ENCODE results near the gene NHP2. TPM values are rescaled to one million over a fixed set of nuclear protein-coding genes. Genes with fewer than 3 reads are reported as not detected.

The NHP2 gene
- total and polyA plus RNA-seq, 9 of the 15 experiments (the other 6 are each of a cell fraction or from before 2014, with no cell fraction given) = 52.8 to 622 (median 144) TPM

GRCh38 chr5:178155065-178155464 lies 1.4 kb upstream of the NHP2 start:
- Histone ChIP-seq H3K4me1 (replicated peaks in 1 of 2; ENCODE audit: control insufficient read depth in 2 of 2, insufficient read depth in 2 of 2, low read length in 2 of 2) (peaks cover 9 to 23% of the 10 kb centered on the region in 2 experiments; a peak in 4 of 5 replicates), H3K9me3 (replicated peaks; ENCODE audit: control insufficient read depth, insufficient read depth, low read depth, low read length) (no peaks in the 10 kb centered on the region), H3K4me3 (no peak overlapping the region), H3K36me3 (ENCODE audit: control insufficient read depth, insufficient read depth, low read length) (peaks cover 27% of the 10 kb centered on the region), H2AFZ (ENCODE audit: low read depth, low read length) (peak overlapping the region; percentile 84; the same call in 1 of the 2 replicates), H4K20me1 (replicated peaks; ENCODE audit: control insufficient read depth, insufficient read depth, low read length) (peaks cover 7% of the 10 kb centered on the region; the same call in 1 of the 2 replicates), H3K27ac (ENCODE audit: extremely low read depth, low read depth, low read length) (no peak overlapping the region), H3K9me1 (ENCODE audit: control insufficient read depth, insufficient read depth, low read length) (no peaks in the 10 kb centered on the region), H3K4me2 (ENCODE audit: insufficient read depth, low read length) (no peak overlapping the region; the same call in 1 of the 2 replicates), H3K79me2 (ENCODE audit: control insufficient read depth, insufficient read depth, low read length) (peaks cover 24% of the 10 kb centered on the region), H3K9ac (ENCODE audit: insufficient read depth in 1 of 2, low read depth in 2 of 2, low read length in 2 of 2) (no peak overlapping the region), H3K27me3 (ENCODE audit: control insufficient read depth in 2 of 2, insufficient read depth in 2 of 2, low read length in 2 of 2) (no peaks in the 10 kb centered on the region)
- no peak for ATAC-seq
- in situ Hi-C loops (cut with MboI) (no loop called here), intact Hi-C loops (cut with micrococcal nuclease) (no loop called here)
- no peak for FAIRE-seq
- POLR2A ChIA-PET = interaction anchor here (0.9 kb wide), 1 partner anchor 49 kb away, joined by 6 read pairs; the partner anchor contains the start of gene HNRNPAB
- CTCF ChIA-PET (ENCODE audit: low intra/inter-chr PET ratio) = no interaction called here
- DNase-seq (ENCODE audit: extremely low read depth in 1 of 4, low spot score in 3 of 4) = no peak
- BruUV-seq (replicated peaks) = no TSS peak
- WGBS (ENCODE audit: insufficient coverage, low coverage, missing lambda C conversion rate) = 63% methylated on average over 8 of the region's 8 CpGs
- TF ChIP-seq NONO (IDR thresholded peaks at IDR 0.05; ENCODE audit: low read depth in 2 of 2, low read length in 1 of 2) = no peak
- TF ChIP-seq STAT5B (CRISPR knock-in tag; IDR thresholded peaks at IDR 0.05) = no peak
- no peak for TF ChIP-seq ZNF197 (CRISPR knock-in tag; IDR thresholded peaks at IDR 0.05; ENCODE audit: low read depth)
- no peak for TF ChIP-seq MAX (CRISPR knock-in tag; IDR thresholded peaks at IDR 0.05)
- TF ChIP-seq TRIM28 (IDR thresholded peaks at IDR 0.05) = no peak
- no peak for TF ChIP-seq ZBTB11 (CRISPR knock-in tag; IDR thresholded peaks at IDR 0.05)
- TF ChIP-seq SREBF1 (IDR thresholded peaks at IDR 0.05; ENCODE audit: borderline replicate concordance, low read depth, low read length) = no peak
- no peak for TF ChIP-seq ZNF165 (CRISPR knock-in tag; IDR thresholded peaks at IDR 0.05; ENCODE audit: borderline replicate concordance)
- no peak for TF ChIP-seq ZNF175 (CRISPR knock-in tag; IDR thresholded peaks at IDR 0.05; ENCODE audit: low read depth)
- no peak for TF ChIP-seq HNRNPK (IDR thresholded peaks at IDR 0.05; ENCODE audit: low read depth, low read length, poor library complexity, severe bottlenecking)
- no peak for TF ChIP-seq CREB5 (CRISPR knock-in tag; IDR thresholded peaks at IDR 0.05)
- no peak for TF ChIP-seq ARID3A (IDR thresholded peaks at IDR 0.05; ENCODE audit: borderline replicate concordance, low read depth, low read length)
- no peak for TF ChIP-seq SNIP1 (IDR thresholded peaks at IDR 0.05; ENCODE audit: low read depth)
- no peak for TF ChIP-seq BCL6 (CRISPR knock-in tag; IDR thresholded peaks at IDR 0.05)
- TF ChIP-seq COPS2 (conservative IDR thresholded peaks at IDR 0.05) = no peak
- no peak for TF ChIP-seq FOS (IDR thresholded peaks at IDR 0.05; ENCODE audit: extremely low read depth, insufficient read length)

Data from K562 (cell line).